ENCODE results near the gene TNFRSF25.

The TNFRSF25 gene

DNA sequence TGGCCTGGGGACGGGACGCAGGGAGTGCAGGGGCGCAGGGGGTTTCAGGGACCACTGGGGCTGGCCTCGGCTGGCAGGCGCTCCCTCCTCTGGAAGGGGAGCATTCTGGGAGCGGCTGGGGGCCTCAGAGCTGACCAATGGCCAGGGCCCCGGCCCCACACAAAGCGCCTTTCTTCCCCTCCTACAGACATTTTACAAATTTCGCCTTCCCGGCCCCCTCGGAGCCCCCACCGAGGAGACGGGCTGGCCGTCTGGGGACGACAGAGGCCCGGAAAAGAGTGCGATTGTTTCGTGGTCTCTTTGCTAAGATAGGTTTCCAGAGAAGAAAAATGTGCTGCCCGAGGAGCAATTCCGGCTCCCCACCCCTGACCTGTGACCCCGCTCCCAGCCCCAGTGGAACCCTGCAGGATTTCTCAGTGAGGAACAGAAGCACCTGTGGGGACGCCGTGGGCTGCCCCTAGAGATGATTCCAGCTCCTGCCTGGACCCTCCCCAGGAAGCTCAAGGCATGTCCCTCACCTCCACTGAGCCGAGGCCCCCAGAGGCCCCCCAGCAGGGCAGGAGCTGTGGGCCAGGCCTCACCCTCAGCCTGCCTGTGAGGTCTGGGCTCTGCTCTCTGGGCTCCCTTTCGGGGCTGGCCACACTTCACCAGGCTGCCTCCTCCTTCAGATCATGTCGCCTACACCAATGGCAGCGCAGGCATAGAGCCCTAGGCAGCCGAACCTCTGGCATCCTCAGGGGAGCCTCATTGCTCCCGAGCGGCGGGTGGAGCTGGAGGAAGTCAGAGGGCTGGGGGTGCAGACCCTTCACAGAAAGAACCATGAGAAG is 40.5 kb upstream of the TNFRSF25 start:
- Mint-ChIP-seq H3K4me1 (ENCODE audit: low read depth) (no peaks in the 10 kb centered on the region), H3K27me3 (ENCODE audit: low read depth) (no peaks in the 10 kb centered on the region), H3K9me3 (no peaks in the 10 kb centered on the region), H3K27ac (no peak overlapping the region), H3K36me3 (ENCODE audit: low read depth) (no peaks in the 10 kb centered on the region), H3K4me3 (no peak overlapping the region)
- DNase-seq (ENCODE audit: low spot score), result no peak

GRCh38 chr1:6505367-6506209 is 39.6 kb upstream of the TNFRSF25 start:
- H3K36me3 Mint-ChIP-seq (ENCODE audit: low read depth), result no peaks in the 10 kb centered on the region
- H3K9me3 Mint-ChIP-seq, result no peaks in the 10 kb centered on the region
- no peaks in the 10 kb centered on the region for H3K4me1 Mint-ChIP-seq (ENCODE audit: low read depth)
- DNase-seq (ENCODE audit: low spot score), result no peak
- H3K4me3 Mint-ChIP-seq, result no peak overlapping the region
- no peaks in the 10 kb centered on the region for H3K27me3 Mint-ChIP-seq (ENCODE audit: low read depth)
- no peak overlapping the region for H3K27ac Mint-ChIP-seq

DNA sequence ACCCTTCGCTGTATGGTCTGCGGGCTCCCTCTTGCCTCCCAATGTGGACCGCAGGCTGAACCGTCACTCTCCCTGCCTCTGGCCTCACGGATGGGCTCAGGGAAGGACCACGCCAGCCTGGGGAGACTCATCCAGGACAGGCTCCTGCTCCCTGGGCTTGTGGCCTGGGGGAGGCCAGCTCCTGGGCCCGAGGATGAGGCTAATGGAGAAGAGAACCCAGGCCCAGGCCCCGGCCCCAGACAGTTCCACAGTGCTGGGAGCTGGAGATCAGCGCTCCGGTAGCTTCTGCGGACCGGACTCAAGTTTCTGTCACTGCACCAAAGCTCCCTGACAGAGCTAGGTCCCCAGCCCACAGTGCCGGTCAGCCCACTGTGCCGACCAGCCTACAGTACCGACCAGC is 38.9 kb upstream of the TNFRSF25 start:
- Mint-ChIP-seq H3K4me3 (no peak overlapping the region), H3K9me3 (no peaks in the 10 kb centered on the region), H3K27me3 (ENCODE audit: low read depth) (no peaks in the 10 kb centered on the region), H3K36me3 (ENCODE audit: low read depth) (no peaks in the 10 kb centered on the region), H3K27ac (no peak overlapping the region), H3K4me1 (ENCODE audit: low read depth) (no peaks in the 10 kb centered on the region)
- DNase-seq (ENCODE audit: low spot score), result no peak

DNA sequence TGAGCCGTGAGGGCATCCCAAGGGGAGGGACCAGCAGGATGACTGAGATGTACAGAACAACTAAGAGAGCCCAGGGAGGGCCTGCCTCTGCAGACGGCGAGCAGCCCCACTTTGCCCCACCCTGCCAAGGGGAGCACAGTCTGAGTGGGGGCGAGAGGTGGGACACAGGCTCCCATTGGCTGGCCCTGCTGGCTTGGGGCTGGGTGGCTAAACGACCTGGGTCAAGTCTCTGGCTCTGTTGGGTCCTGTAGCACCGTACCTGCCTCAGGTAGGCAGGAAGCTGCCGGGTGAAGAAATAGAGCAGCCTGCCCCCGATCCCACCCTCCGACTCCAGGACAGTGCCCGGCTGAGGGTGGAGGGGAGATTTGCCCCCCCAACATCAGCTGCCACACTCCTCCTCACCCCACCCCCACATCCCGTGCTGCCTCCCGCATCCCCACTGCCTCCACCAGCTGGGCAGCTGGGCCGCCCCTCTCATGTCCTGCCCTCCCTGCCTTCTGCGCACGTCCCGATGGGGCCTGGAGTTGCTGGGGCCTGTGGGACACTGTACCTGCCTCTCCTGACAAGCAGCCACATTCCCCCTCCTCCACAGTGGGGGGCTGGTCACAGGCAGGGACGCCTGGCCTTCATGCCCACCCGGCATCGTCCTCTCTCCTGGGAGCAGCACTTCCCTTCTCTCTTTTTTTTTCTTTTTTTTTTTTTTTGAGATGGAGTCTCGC is 38.1 kb upstream of the TNFRSF25 start:
- Mint-ChIP-seq H3K4me3 (no peak overlapping the region), H3K27ac (no peak overlapping the region), H3K27me3 (ENCODE audit: low read depth) (peaks cover 4% of the 10 kb centered on the region), H3K9me3 (no peaks in the 10 kb centered on the region), H3K36me3 (ENCODE audit: low read depth) (no peaks in the 10 kb centered on the region), H3K4me1 (ENCODE audit: low read depth) (no peaks in the 10 kb centered on the region)
- no peak for DNase-seq (ENCODE audit: low spot score)

DNA sequence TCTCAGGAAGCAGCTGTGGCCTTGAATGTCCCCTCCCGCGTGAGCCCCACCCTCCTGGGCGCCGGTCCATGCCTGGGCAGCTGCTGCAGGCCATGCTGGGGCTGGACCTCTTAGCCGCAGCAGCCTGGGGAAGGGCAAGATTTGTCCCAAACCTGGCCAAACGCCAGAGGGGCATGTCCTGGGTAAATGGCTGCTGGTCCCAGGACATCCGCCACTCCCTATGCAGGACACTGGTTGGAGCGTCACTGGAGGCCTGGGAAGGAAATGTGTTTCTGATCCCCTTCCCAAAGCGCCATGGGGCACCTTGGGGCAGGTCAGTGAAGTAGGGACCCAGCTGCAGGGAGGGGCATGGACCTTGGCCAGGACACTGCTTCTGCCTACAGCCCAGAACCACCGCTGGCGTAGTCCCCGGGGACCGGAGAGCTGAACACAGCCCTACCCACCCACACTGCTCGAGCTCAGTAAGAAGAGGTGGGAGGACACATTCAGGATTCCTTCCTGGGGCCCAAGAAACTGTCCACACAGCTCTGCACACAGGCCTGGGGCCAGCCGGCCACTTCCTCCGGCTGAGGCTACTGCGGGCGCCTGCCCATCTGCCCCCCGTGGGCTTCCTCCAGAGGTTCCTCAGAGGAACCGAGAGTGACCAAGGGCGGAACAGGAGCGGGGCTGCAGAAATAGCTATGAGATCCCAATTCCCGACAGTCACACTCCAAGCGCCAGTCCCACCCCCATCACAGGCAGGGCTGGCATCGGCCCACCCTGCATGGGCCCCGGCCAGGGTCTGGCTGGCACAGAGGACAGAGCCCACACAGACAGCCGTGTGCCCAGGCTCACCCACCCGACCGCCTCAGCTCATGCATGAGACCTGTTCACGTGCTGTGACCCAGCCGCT is 36.3 kb upstream of the TNFRSF25 start:
- Mint-ChIP-seq H3K27ac (no peak overlapping the region), H3K4me1 (ENCODE audit: low read depth) (no peaks in the 10 kb centered on the region), H3K27me3 (ENCODE audit: low read depth) (peaks cover 15% of the 10 kb centered on the region), H3K4me3 (no peak overlapping the region), H3K36me3 (ENCODE audit: low read depth) (no peaks in the 10 kb centered on the region), H3K9me3 (no peaks in the 10 kb centered on the region)
- no peak for DNase-seq (ENCODE audit: low spot score)

GRCh38 chr1:6501279-6501813 is 35.4 kb upstream of the TNFRSF25 start:
- Mint-ChIP-seq H3K27ac (no peak overlapping the region), H3K27me3 (ENCODE audit: low read depth) (peaks cover 21% of the 10 kb centered on the region), H3K9me3 (no peaks in the 10 kb centered on the region), H3K36me3 (ENCODE audit: low read depth) (no peaks in the 10 kb centered on the region), H3K4me3 (no peak overlapping the region), H3K4me1 (ENCODE audit: low read depth) (no peaks in the 10 kb centered on the region)
- no peak for DNase-seq (ENCODE audit: low spot score)

- H3K27ac Mint-ChIP-seq, result no peak overlapping the region
- no peaks in the 10 kb centered on the region for H3K4me1 Mint-ChIP-seq (ENCODE audit: low read depth)
- no peak for DNase-seq (ENCODE audit: low spot score)
- no peaks in the 10 kb centered on the region for H3K36me3 Mint-ChIP-seq (ENCODE audit: low read depth)
- H3K9me3 Mint-ChIP-seq, result no peaks in the 10 kb centered on the region
- H3K27me3 Mint-ChIP-seq (ENCODE audit: low read depth), result peaks cover 27% of the 10 kb centered on the region
- no peak overlapping the region for H3K4me3 Mint-ChIP-seq
Observed at GRCh38 chr1:6500544-6501278, 34.7 kb upstream of the TNFRSF25 start.

GRCh38 chr1:6499296-6499695 is 33.3 kb upstream of the TNFRSF25 start:
- Mint-ChIP-seq H3K9me3 (no peaks in the 10 kb centered on the region), H3K27ac (no peak overlapping the region), H3K27me3 (ENCODE audit: low read depth) (peaks cover 30% of the 10 kb centered on the region), H3K36me3 (ENCODE audit: low read depth) (no peaks in the 10 kb centered on the region), H3K4me1 (ENCODE audit: low read depth) (no peaks in the 10 kb centered on the region), H3K4me3 (no peak overlapping the region)
- DNase-seq (ENCODE audit: low spot score), result no peak

GRCh38 chr1:6498576-6499111 is 32.7 kb upstream of the TNFRSF25 start:
- H3K4me1 Mint-ChIP-seq (ENCODE audit: low read depth), result no peaks in the 10 kb centered on the region
- no peak for DNase-seq (ENCODE audit: low spot score)
- H3K36me3 Mint-ChIP-seq (ENCODE audit: low read depth), result no peaks in the 10 kb centered on the region
- H3K4me3 Mint-ChIP-seq, result no peak overlapping the region
- no peak overlapping the region for H3K27ac Mint-ChIP-seq
- H3K9me3 Mint-ChIP-seq, result no peaks in the 10 kb centered on the region
- peaks cover 30% of the 10 kb centered on the region for H3K27me3 Mint-ChIP-seq (ENCODE audit: low read depth)

- peaks cover 2% of the 10 kb centered on the region for H3K4me1 Mint-ChIP-seq (ENCODE audit: low read depth)
- H3K36me3 Mint-ChIP-seq (ENCODE audit: low read depth), result no peaks in the 10 kb centered on the region
- H3K4me3 Mint-ChIP-seq, result peak overlapping the region; percentile 72
- no peak overlapping the region for H3K27ac Mint-ChIP-seq
- no peak for DNase-seq (ENCODE audit: low spot score)
- peaks cover 30% of the 10 kb centered on the region for H3K27me3 Mint-ChIP-seq (ENCODE audit: low read depth)
- H3K9me3 Mint-ChIP-seq, result no peaks in the 10 kb centered on the region
Observed at GRCh38 chr1:6497867-6498575, 32.0 kb upstream of the TNFRSF25 start.

GRCh38 chr1:6497215-6497866 is 31.4 kb upstream of the TNFRSF25 start:
- peaks cover 30% of the 10 kb centered on the region for H3K27me3 Mint-ChIP-seq (ENCODE audit: low read depth)
- peak; percentile 41 for DNase-seq (ENCODE audit: low spot score)
- H3K27ac Mint-ChIP-seq, result no peak overlapping the region
- no peaks in the 10 kb centered on the region for H3K9me3 Mint-ChIP-seq
- peaks cover 2% of the 10 kb centered on the region for H3K4me1 Mint-ChIP-seq (ENCODE audit: low read depth)
- peak overlapping the region; percentile 72 for H3K4me3 Mint-ChIP-seq
- H3K36me3 Mint-ChIP-seq (ENCODE audit: low read depth), result no peaks in the 10 kb centered on the region

DNA sequence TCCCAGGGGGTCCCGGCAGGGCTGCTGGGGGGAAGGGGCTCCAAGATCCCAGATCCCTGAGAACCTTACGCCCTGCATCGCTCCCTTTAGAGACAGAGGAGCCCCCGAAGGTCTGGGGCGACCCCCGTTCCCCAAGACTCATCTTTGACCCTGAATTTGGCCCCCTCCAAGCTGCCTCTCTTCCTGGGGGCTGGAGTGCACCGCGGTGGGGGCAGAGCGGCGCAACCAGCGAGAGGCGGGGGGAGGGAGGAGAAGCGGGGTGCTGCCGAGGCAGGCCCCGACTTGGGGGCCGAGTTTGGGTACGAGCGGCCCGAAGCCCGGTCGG is 30.9 kb upstream of the TNFRSF25 start:
- H3K27ac Mint-ChIP-seq, result no peak overlapping the region
- H3K27me3 Mint-ChIP-seq (ENCODE audit: low read depth), result peaks cover 30% of the 10 kb centered on the region
- no peak for DNase-seq (ENCODE audit: low spot score)
- H3K9me3 Mint-ChIP-seq, result no peaks in the 10 kb centered on the region
- H3K4me3 Mint-ChIP-seq, result peak overlapping the region; percentile 15
- H3K36me3 Mint-ChIP-seq (ENCODE audit: low read depth), result no peaks in the 10 kb centered on the region
- peaks cover 2% of the 10 kb centered on the region for H3K4me1 Mint-ChIP-seq (ENCODE audit: low read depth)

Measured in T-helper 2 cell treated with Interferon-gamma antibody and Interleukin-4, amounts not matched to agents 5 μg/mL and 100 μg/mL, for 36 hours (primary cell).